Endothelial cell of umbilical vein (primary cell): Measurements from ENCODE around the gene SLF2. TPM values are rescaled to one million over a fixed set of nuclear protein-coding genes. Genes with fewer than 3 reads are reported as not detected.

Experiments
- BruUV-seq: library from RNA; stranded (reverse); fragments of 400-500 nt; replicated peaks from 2 replicates; lab custom pipeline; 2021; lab: Mats Ljungman, UMichigan
- CTCF ChIA-PET: fragments of 300-600, 350-600 bp; sonication (Branson Sonifier 250); formaldehyde crosslinking; loops from one replicate; lab custom pipeline; 2021; ENCODE audit warnings: antibody characterized with exemption, inconsistent platforms; lab: Charles Lee
- POLR2A ChIA-PET: fragments of 300-600, 350-600 bp; sonication (Branson Sonifier 250); formaldehyde crosslinking; loops from one replicate; lab custom pipeline; 2021; ENCODE audit warnings: antibody characterized with exemption, inconsistent platforms; lab: Charles Lee
- DNase-seq: peaks from one replicate; pipeline ENCODE4 v3.0.0-alpha.2; 2011; ENCODE audit warnings: low read depth, low spot score
- FAIRE-seq: peaks from 2 replicates; lab custom pipeline; 2011; peaks lifted over from hg19 to GRCh38; lab: Jason Lieb, UNC
- H2AFZ ChIP-seq: 2 replicates; pipeline ENCODE4 v1.6.0; 2012; ENCODE audit warnings: low read depth, low read length, control low read depth, inconsistent platforms
- H3K27ac ChIP-seq: 2 replicates; pipeline ENCODE4 v1.5.1; 2011; ENCODE audit warnings: low read depth, mild to moderate bottlenecking, control low read depth, low read length, moderate library complexity; ENCODE audit not compliant: insufficient read depth
- H3K27me3 ChIP-seq, 2 experiments: 2 replicates each; pipeline versions ENCODE4 v1.6.0 to v1.6.1; 2011; ENCODE audit warnings: low read length in 2 of 2, mixed read lengths in 1 of 2; ENCODE audit not compliant: control insufficient read depth in 2 of 2, insufficient read depth in 2 of 2
- H3K36me3 ChIP-seq, 2 experiments: 2 replicates in 1 of 2; 3 replicates in 1 of 2; pipeline ENCODE4 v1.5.1; 2011; ENCODE audit warnings: low read length in 2 of 2, mild to moderate bottlenecking in 1 of 2, moderate library complexity in 1 of 2; ENCODE audit not compliant: control insufficient read depth in 2 of 2, insufficient read depth in 2 of 2; ENCODE audit errors: extremely low read depth in 1 of 2
- H3K4me1 ChIP-seq: 3 replicates; pipeline ENCODE4 v1.5.1; 2011; ENCODE audit warnings: mild to moderate bottlenecking, low read length; ENCODE audit not compliant: control insufficient read depth, insufficient read depth; ENCODE audit errors: extremely low read depth
- H3K4me2 ChIP-seq: 2 replicates; pipeline ENCODE4 v1.6.1; 2011; ENCODE audit warnings: low read length, control low read depth, mixed read lengths; ENCODE audit not compliant: insufficient read depth
- H3K4me3 ChIP-seq, 3 experiments: fragments of 200-600 bp in 1 of 3; sonication (generic), shearing (Covaris generic) in 1 of 3; replicated peaks in 1 of 3; 2 replicates each; pipeline ENCODE4 v1.5.1; 2011 to 2016; ENCODE audit warnings: control low read depth in 3 of 3, low read length in 3 of 3, mild to moderate bottlenecking in 2 of 3, inconsistent platforms in 1 of 3, low read depth in 1 of 3, moderate library complexity in 1 of 3; ENCODE audit not compliant: insufficient read depth in 1 of 3
- H3K79me2 ChIP-seq: 2 replicates; pipeline ENCODE4 v1.6.0; 2012; ENCODE audit warnings: low read length, inconsistent platforms; ENCODE audit not compliant: control insufficient read depth, insufficient read depth
- H3K9ac ChIP-seq: replicated peaks from 2 replicates; pipeline ENCODE3; 2011; ENCODE audit warnings: low read length, control low read depth; ENCODE audit not compliant: insufficient read depth; ENCODE audit errors: extremely low read depth
- H3K9me1 ChIP-seq: replicated peaks from 3 replicates; pipeline ENCODE4 v1.6.0; 2011; ENCODE audit warnings: mild to moderate bottlenecking, low read length; ENCODE audit not compliant: control insufficient read depth, insufficient read depth; ENCODE audit errors: extremely low read depth
- H3K9me3 ChIP-seq: replicated peaks from 2 replicates; pipeline ENCODE4 v1.5.1; 2012; ENCODE audit warnings: low read length, inconsistent platforms; ENCODE audit not compliant: control insufficient read depth, insufficient read depth
- H4K20me1 ChIP-seq: replicated peaks from 2 replicates; pipeline ENCODE3; 2011; ENCODE audit warnings: mild to moderate bottlenecking, low read length; ENCODE audit not compliant: control insufficient read depth, insufficient read depth; ENCODE audit errors: extremely low read depth
- EZH2 ChIP-seq: IDR thresholded peaks from 2 replicates; pipeline ENCODE4 v1.6.1; 2012; ENCODE audit warnings: borderline replicate concordance, low read depth, mild to moderate bottlenecking, moderate library complexity, low read length, inconsistent platforms; ENCODE audit not compliant: severe bottlenecking
- FOS ChIP-seq: IDR thresholded peaks from 2 replicates; pipeline ENCODE4 v1.6.1; 2011; ENCODE audit warnings: mild to moderate bottlenecking, low read length, moderate library complexity, borderline replicate concordance; ENCODE audit not compliant: insufficient read depth
- GATA2 ChIP-seq: IDR thresholded peaks from 2 replicates; pipeline ENCODE4 v1.7.0; 2011; ENCODE audit warnings: low read depth, mild to moderate bottlenecking, moderate library complexity, mixed read lengths, low read length; ENCODE audit not compliant: insufficient read length, insufficient read depth
- JUN ChIP-seq: IDR thresholded peaks from 2 replicates; pipeline ENCODE4 v1.6.1; 2011; ENCODE audit warnings: borderline replicate concordance, low read depth; ENCODE audit not compliant: insufficient read length, insufficient read depth
- MYC ChIP-seq: IDR thresholded peaks from one replicate; pipeline ENCODE4 v1.6.1; 2011; ENCODE audit warnings: mild to moderate bottlenecking, low read depth, low read length
- POLR2A ChIP-seq: IDR thresholded peaks from 2 replicates; pipeline ENCODE4 v1.6.1; 2012; ENCODE audit warnings: low read depth, mild to moderate bottlenecking, control low read depth, low read length
- POLR2AphosphoS5 ChIP-seq: IDR thresholded peaks from 2 replicates; pipeline ENCODE4 v1.6.1; 2012; ENCODE audit warnings: low read depth, mild to moderate bottlenecking, control low read depth, low read length, moderate library complexity; ENCODE audit not compliant: insufficient read depth
- dilution Hi-C: fragments of 300-500 bp; cut with MboI; formaldehyde crosslinking; loops from one replicate; pipeline ENCODE4 v1.15.0; 2019; ENCODE audit warnings: low sequenced_read_pairs; ENCODE audit not compliant: extremely low pct_ligation_motif_present
- intact Hi-C: fragments of 100-400 bp; cut with micrococcal nuclease; formaldehyde crosslinking; loops from one replicate; pipeline ENCODE4 v1.10.0; 2022
- polyA plus RNA-seq, 4 experiments: library from polyadenylated mRNA; depleted of rRNA in 3 of 4; stranded (reverse) in 3 of 4; unstranded in 1 of 4; fragments of >200 nt; gene quantifications; 2 replicates each; pipeline versions ENCODE4 v1.2.1 to v1.2.3, GENCODE V29; 2011 to 2012; ENCODE audit warnings: missing spikeins in 1 of 4
- total RNA-seq: library from RNA; stranded (reverse); gene quantifications from 2 replicates; pipeline ENCODE4 v1.2.3, GENCODE V29; 2021
- TF ChIP-seq, protein P1 (sequence below), 2 donors: IDR thresholded peaks; 1 replicate in 1 of 2; 2 replicates in 1 of 2; pipeline ENCODE4 v1.5.1; 2011; ENCODE audit warnings: low read length in 2 of 2, mild to moderate bottlenecking in 2 of 2, moderate library complexity in 2 of 2, control low read depth in 1 of 2, inconsistent platforms in 1 of 2, low read depth in 1 of 2; ENCODE audit not compliant: insufficient read depth in 1 of 2; ENCODE audit errors: extremely low read depth in 1 of 2
- TF ChIP-seq, protein P2 (sequence below): IDR thresholded peaks from 2 replicates; pipeline ENCODE4 v1.6.1; 2011; ENCODE audit not compliant: insufficient read depth, insufficient read length

The SLF2 gene
- total and polyA plus RNA-seq, 2 donors (not counting 3 experiments of a cell fraction or from before 2014, with no cell fraction given) = 7.5 to 35.5 TPM

DNA sequence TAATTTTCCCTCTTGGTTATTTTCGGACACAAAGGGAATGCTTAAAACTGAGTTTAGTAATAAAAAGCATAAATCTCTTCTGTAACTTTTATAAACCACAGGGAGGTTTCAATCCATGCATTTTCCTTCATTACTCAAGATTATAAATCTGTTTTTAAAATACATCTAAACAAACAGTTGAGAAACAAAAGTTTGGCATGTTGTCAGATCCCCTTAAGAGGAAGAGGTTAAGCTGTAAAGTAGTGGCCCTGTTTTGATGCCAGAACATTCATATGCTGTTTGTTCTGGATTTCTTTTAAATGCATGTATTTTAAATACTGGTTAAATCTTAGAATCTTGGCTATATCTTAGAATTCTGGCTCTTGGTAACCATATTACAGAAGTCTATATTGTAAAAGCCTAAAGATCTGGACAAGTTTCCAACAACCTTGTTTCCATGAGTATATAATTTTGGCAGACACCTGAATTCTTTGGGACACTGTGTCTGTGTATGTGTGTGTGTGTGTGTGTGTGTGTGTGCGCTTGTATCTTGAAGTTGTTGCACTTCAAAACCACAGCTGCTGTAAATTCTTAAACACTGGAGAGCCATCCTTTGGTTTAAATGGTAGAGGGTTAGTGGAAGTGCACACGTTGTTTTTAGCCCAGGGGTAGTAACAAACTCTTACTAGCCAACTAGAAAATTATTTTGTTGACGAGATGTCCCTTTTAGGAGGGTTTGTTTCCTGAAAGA, 49.8 kb downstream of the SLF2 start:
- FAIRE-seq (no peak), DNase-seq (no peak)
- H3K36me3 ChIP-seq = peaks cover 6 to 13% of the 10 kb centered on the region in 2 experiments
- H3K4me2 ChIP-seq = no peak overlapping the region
- no peak overlapping the region for H3K9ac ChIP-seq
- no peak overlapping the region for H3K4me3 ChIP-seq
- no peaks in the 10 kb centered on the region for H3K4me1 ChIP-seq
- no peaks in the 10 kb centered on the region for H3K9me3 ChIP-seq
- ChIA-PET POLR2A (no interaction called here), CTCF (interaction anchor here (0.6 to 1.3 kb wide), 2 partner anchors 52 to 79 kb away, joined by 3 read pairs; no protein-coding TSS in a partner anchor)
- H3K79me2 ChIP-seq = no peaks in the 10 kb centered on the region
- H4K20me1 ChIP-seq = no peaks in the 10 kb centered on the region
- no peak for TF ChIP-seq MYC
- no peak for TF ChIP-seq POLR2A
- TF ChIP-seq, protein P1, sequence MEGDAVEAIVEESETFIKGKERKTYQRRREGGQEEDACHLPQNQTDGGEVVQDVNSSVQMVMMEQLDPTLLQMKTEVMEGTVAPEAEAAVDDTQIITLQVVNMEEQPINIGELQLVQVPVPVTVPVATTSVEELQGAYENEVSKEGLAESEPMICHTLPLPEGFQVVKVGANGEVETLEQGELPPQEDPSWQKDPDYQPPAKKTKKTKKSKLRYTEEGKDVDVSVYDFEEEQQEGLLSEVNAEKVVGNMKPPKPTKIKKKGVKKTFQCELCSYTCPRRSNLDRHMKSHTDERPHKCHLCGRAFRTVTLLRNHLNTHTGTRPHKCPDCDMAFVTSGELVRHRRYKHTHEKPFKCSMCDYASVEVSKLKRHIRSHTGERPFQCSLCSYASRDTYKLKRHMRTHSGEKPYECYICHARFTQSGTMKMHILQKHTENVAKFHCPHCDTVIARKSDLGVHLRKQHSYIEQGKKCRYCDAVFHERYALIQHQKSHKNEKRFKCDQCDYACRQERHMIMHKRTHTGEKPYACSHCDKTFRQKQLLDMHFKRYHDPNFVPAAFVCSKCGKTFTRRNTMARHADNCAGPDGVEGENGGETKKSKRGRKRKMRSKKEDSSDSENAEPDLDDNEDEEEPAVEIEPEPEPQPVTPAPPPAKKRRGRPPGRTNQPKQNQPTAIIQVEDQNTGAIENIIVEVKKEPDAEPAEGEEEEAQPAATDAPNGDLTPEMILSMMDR (IDR thresholded peaks at IDR 0.05; ENCODE audit: extremely low read depth in 1 of 2, insufficient read depth in 1 of 2, low read depth in 1 of 2, low read length in 2 of 2) = no peak
- TF ChIP-seq GATA2 = no peak
- no peak for TF ChIP-seq POLR2AphosphoS5
- TF ChIP-seq, protein P2, sequence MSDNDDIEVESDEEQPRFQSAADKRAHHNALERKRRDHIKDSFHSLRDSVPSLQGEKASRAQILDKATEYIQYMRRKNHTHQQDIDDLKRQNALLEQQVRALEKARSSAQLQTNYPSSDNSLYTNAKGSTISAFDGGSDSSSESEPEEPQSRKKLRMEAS = no peak
- TF ChIP-seq JUN = no peak
- no peak for TF ChIP-seq FOS
- TF ChIP-seq EZH2 = no peak
- dilution Hi-C loops (no loop called here), intact Hi-C loops (no loop called here)
- no TSS peak for BruUV-seq
- no peak overlapping the region for H2AFZ ChIP-seq
- no peak overlapping the region for H3K27ac ChIP-seq
- no peaks in the 10 kb centered on the region for H3K9me1 ChIP-seq
- no peaks in the 10 kb centered on the region for H3K27me3 ChIP-seq
